HL-60 (cell line): Measurements from ENCODE around the gene ITIH4.
"Not testable (repeated sequence)": the region's sequence is repeated elsewhere in the genome, so short reads cannot be mapped to it uniquely, and the experiment has no call there.

Source experiments
- DNase-seq, 2 experiments: peaks; one replicate each; pipeline ENCODE4 v3.0.0-alpha.2; 2010 to 2020; ENCODE audit warnings: low read depth in 1 of 2, low spot score in 1 of 2
- H3K27ac ChIP-seq: fragments of 250-450 bp; sonication (Bioruptor Pico); replicated peaks from 2 replicates; pipeline ENCODE4 v1.5.1; 2020; ENCODE audit warnings: mild to moderate bottlenecking, moderate library complexity
- H3K27me3 ChIP-seq: fragments of 250-450 bp; sonication (Bioruptor Pico); 2 replicates; pipeline ENCODE4 v1.5.1; 2021; ENCODE audit warnings: mild to moderate bottlenecking, moderate library complexity; ENCODE audit not compliant: insufficient read depth, poor library complexity, severe bottlenecking
- H3K4me3 ChIP-seq: replicated peaks from 2 replicates; pipeline ENCODE4 v1.5.1; 2011; ENCODE audit warnings: mild to moderate bottlenecking, control low read depth, low read length; ENCODE audit not compliant: insufficient read depth
- GABPA ChIP-seq: IDR thresholded peaks from 2 replicates; pipeline ENCODE4 v1.6.1; 2012; ENCODE audit warnings: low read depth
- POLR2AphosphoS5 ChIP-seq: IDR thresholded peaks from 2 replicates; pipeline ENCODE4 v1.6.1; 2012; ENCODE audit warnings: low read depth
- SPI1 ChIP-seq: IDR thresholded peaks from 2 replicates; pipeline ENCODE4 v1.6.1; 2012; ENCODE audit warnings: low read depth, mild to moderate bottlenecking, borderline replicate concordance
- TF ChIP-seq, protein P1 (sequence below): IDR thresholded peaks from one replicate; pipeline ENCODE4 v1.5.1; 2011; ENCODE audit warnings: low read length, control low read depth, inconsistent platforms; ENCODE audit not compliant: insufficient read depth
- TF ChIP-seq, protein P2 (sequence below): IDR thresholded peaks from 2 replicates; pipeline ENCODE4 v1.6.1; 2012; ENCODE audit warnings: low read depth; ENCODE audit not compliant: insufficient replicate concordance

Gene ITIH4

DNA sequence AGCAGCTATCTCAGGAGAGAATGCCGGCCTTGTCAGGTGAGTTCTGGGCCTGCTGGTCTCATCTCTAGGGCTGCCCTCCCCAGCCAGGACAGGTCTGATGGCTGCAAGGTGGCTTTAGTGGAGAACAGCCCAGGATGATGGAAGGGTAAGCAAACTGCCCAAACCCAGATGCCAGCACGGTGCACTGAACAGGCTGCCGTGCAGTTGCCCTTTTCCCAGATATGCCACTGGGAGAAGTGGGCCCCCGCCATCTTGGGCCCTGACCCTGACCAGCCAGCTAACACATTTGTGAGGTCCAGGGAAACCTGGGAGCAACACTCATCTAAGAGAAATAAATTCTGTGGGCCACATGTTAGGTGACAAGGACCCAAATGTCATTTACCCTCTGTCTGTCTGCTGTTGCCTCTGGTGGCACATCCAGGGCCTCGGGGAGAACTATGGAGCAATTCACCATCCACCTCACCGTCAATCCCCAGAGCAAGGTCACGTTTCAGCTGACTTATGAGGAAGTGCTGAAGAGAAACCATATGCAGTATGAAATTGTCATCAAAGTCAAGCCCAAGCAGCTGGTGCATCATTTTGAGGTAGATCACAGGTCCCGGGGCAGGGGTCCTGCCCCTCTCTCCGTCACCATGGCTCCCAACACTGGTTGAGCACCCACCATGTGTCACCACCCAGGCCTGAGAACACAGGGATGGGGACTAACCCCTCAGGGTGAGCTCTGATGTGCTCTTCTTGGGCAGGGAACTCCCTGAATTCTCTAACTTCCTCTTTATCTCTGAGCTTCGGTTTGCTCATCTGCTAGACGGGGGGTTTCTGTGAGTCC, 51.2 kb downstream of the ITIH4 start:
- Histone ChIP-seq H3K4me3 (no peak overlapping the region), H3K27me3 (no peaks in the 10 kb centered on the region), H3K27ac (peak overlapping the region; percentile 48)
- DNase-seq = peak; percentile 61 to 88
- TF ChIP-seq, protein P1, sequence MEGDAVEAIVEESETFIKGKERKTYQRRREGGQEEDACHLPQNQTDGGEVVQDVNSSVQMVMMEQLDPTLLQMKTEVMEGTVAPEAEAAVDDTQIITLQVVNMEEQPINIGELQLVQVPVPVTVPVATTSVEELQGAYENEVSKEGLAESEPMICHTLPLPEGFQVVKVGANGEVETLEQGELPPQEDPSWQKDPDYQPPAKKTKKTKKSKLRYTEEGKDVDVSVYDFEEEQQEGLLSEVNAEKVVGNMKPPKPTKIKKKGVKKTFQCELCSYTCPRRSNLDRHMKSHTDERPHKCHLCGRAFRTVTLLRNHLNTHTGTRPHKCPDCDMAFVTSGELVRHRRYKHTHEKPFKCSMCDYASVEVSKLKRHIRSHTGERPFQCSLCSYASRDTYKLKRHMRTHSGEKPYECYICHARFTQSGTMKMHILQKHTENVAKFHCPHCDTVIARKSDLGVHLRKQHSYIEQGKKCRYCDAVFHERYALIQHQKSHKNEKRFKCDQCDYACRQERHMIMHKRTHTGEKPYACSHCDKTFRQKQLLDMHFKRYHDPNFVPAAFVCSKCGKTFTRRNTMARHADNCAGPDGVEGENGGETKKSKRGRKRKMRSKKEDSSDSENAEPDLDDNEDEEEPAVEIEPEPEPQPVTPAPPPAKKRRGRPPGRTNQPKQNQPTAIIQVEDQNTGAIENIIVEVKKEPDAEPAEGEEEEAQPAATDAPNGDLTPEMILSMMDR = no peak
- TF ChIP-seq, protein P2, sequence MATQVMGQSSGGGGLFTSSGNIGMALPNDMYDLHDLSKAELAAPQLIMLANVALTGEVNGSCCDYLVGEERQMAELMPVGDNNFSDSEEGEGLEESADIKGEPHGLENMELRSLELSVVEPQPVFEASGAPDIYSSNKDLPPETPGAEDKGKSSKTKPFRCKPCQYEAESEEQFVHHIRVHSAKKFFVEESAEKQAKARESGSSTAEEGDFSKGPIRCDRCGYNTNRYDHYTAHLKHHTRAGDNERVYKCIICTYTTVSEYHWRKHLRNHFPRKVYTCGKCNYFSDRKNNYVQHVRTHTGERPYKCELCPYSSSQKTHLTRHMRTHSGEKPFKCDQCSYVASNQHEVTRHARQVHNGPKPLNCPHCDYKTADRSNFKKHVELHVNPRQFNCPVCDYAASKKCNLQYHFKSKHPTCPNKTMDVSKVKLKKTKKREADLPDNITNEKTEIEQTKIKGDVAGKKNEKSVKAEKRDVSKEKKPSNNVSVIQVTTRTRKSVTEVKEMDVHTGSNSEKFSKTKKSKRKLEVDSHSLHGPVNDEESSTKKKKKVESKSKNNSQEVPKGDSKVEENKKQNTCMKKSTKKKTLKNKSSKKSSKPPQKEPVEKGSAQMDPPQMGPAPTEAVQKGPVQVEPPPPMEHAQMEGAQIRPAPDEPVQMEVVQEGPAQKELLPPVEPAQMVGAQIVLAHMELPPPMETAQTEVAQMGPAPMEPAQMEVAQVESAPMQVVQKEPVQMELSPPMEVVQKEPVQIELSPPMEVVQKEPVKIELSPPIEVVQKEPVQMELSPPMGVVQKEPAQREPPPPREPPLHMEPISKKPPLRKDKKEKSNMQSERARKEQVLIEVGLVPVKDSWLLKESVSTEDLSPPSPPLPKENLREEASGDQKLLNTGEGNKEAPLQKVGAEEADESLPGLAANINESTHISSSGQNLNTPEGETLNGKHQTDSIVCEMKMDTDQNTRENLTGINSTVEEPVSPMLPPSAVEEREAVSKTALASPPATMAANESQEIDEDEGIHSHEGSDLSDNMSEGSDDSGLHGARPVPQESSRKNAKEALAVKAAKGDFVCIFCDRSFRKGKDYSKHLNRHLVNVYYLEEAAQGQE = no peak
- no peak for TF ChIP-seq GABPA
- TF ChIP-seq SPI1 = peak; percentile 98
- TF ChIP-seq POLR2AphosphoS5 = peak; percentile 42; the same call in 1 of the 2 replicates

DNA sequence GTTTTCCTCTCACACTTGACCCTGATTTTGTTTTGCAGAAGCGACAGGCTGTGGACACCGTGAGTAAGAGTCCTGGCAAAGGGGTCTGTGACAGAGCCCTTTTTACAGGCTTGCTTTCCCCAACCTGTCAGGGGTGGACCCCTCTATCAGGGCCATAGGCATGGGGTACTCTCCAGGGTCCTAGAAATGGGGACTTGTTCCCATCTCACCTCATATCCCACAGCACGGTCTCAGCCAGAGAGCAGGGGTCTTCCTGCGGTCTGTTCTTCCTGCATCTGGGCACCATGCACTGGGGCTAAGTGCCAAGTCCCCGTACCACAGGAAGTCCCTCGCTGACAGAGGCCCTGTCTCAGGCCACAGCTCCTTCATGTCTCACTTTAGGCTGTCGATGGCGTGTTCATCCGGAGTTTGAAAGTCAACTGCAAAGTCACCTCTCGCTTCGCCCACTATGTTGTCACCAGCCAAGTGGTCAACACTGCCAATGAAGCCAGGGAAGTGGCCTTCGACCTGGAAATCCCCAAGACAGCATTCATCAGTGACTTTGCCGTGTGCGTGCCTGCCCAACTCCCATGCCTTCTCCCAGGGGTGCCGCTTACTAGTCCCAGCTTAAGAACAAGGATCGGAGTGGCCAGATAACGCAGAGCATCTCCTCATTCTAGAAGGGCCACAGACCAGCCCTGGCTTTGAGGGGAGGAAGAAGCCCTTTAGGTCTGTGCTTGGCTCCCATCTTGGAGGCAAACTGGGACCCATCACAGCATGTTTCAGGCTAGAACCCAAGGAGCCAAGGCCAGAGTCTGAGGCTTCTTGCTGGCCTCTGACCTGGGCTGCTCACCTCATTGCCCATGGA, 52.3 kb downstream of the ITIH4 start:
- DNase-seq = no peak
- H3K27me3 ChIP-seq = no peaks in the 10 kb centered on the region
- TF ChIP-seq SPI1 (no peak), POLR2AphosphoS5 (no peak), GABPA (no peak)
- TF ChIP-seq, protein P2 = peak; percentile 75
- H3K4me3 ChIP-seq = no peak overlapping the region
- H3K27ac ChIP-seq = no peak overlapping the region

DNA sequence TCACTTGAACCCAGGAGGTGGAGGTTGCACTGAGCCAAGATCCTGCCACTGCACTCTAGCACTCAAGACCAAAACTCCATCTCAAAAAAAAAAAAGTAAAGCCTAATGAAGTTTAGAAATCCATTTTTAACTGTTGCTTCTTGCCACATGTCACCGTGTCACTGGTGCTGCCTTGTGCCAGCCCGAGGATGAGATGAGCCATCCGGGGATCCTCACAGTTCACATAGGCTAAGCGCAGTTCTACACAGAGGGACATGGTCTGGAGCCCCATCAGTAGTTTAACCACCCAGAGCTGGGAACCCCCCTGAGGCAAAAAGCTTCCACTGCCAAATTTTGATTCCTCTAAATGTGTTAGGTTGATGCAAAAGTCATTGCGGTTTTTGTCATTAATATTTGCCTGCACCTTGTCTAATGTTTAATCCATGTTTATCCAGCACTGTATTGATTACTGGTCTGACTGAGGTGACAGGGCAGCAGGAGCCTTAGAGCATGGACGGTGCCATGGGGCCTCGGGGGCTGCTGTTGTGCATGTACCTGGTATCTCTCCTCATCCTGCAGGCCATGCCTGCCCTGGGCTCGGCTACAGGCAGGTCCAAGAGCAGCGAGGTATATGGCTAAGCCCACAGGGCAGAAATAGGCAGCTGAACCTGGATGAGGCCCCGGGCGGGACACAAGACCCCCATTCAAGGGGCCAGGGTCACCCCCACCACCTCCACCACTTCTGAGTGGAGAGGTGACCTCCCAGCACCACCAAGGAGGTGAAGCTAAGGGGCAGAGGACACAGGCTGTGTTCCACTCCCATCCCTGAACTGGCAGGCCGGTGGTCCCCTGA, 53.1 kb downstream of the ITIH4 start, which contains the start of gene ITIH1:
Gene ITIH1 (plus strand): TSS at position 473 of the 832 bp plus-strand sequence. CDS start 17 bp downstream, at position 490.
- H3K27me3 ChIP-seq = no peaks in the 10 kb centered on the region
- TF ChIP-seq POLR2AphosphoS5 (no peak), GABPA (no peak), SPI1 (no peak)
- TF ChIP-seq, protein P1 = no peak
- TF ChIP-seq, protein P2 = no peak
- no peak for DNase-seq
- peak within 1 kb of the TSS; percentile 46 for H3K27ac ChIP-seq
- no peak within 1 kb of the TSS for H3K4me3 ChIP-seq

DNA sequence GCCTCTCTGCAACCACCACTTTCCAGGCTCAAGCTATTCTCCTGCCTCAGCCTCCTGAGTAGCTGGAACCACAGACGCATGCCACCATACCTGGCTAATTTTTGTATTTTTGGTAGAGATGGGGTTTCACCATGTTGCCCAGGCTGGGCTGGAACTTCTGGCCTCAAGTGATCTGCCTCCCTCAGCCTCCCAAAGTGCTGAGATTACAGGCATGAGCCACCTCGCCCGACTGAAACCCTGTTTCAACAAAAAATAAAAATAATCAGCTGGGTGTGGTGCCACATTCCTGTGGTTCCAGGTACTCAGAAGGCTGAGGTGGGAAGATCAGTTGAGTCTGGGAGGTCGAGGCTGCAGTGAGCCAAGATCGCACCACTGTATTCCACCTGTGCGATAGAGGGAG, 54.0 kb downstream of the ITIH4 start:
- DNase-seq, H3K4me3 ChIP-seq, H3K27me3 ChIP-seq: not testable (repeated sequence)
- peak overlapping the region; percentile 46 for H3K27ac ChIP-seq
